Activated naive CD8-positive, alpha-beta T cell treated with anti-CD3 and anti-CD28 coated beads for 36 hours (primary cell): ENCODE results near the gene SPEG. TPM values are rescaled to one million over a fixed set of nuclear protein-coding genes. Genes with fewer than 3 reads are reported as not detected.

Experiments used
- DNase-seq: peaks from one replicate; pipeline ENCODE4 v3.0.0; 2021
- H3K27ac Mint-ChIP-seq: one replicate; pipeline ENCODE4 v1.8.0; 2022; ENCODE audit warnings: mild to moderate bottlenecking, moderate library complexity, mixed read lengths
- H3K27me3 Mint-ChIP-seq: one replicate; pipeline ENCODE4 v1.8.0; 2022; ENCODE audit warnings: mild to moderate bottlenecking, mixed read lengths
- H3K36me3 Mint-ChIP-seq: one replicate; pipeline ENCODE4 v1.8.0; 2021; ENCODE audit warnings: mild to moderate bottlenecking, mixed read lengths
- H3K4me1 Mint-ChIP-seq: one replicate; pipeline ENCODE4 v1.8.0; 2021; ENCODE audit warnings: mixed read lengths
- H3K4me3 Mint-ChIP-seq: one replicate; pipeline ENCODE4 v1.8.0; 2022; ENCODE audit warnings: mild to moderate bottlenecking, moderate library complexity, mixed read lengths
- H3K9me3 Mint-ChIP-seq: one replicate; pipeline ENCODE4 v1.8.0; 2022; ENCODE audit warnings: mixed read lengths
- total RNA-seq, 2 experiments: library from RNA; stranded (reverse); gene quantifications; one replicate each; pipeline ENCODE4 v1.2.3, GENCODE V29; 2021

Gene SPEG
- total RNA-seq, 2 experiments from 2014 or later = 1.5 to 1.6 TPM

GRCh38 chr2:219491278-219491963, 56.8 kb downstream of the SPEG start:
- Mint-ChIP-seq H3K27ac (no peak overlapping the region), H3K27me3 (peaks cover 52% of the 10 kb centered on the region), H3K4me1 (no peaks in the 10 kb centered on the region), H3K36me3 (no peaks in the 10 kb centered on the region), H3K4me3 (no peak overlapping the region), H3K9me3 (no peaks in the 10 kb centered on the region)
- DNase-seq = no peak

GRCh38 chr2:219492575-219492974, 57.9 kb downstream of the SPEG start:
- H3K27me3 Mint-ChIP-seq = peaks cover 52% of the 10 kb centered on the region
- H3K27ac Mint-ChIP-seq = no peak overlapping the region
- H3K4me1 Mint-ChIP-seq = peaks cover 5% of the 10 kb centered on the region
- H3K4me3 Mint-ChIP-seq = no peak overlapping the region
- DNase-seq = no peak
- H3K9me3 Mint-ChIP-seq = no peaks in the 10 kb centered on the region
- H3K36me3 Mint-ChIP-seq = no peaks in the 10 kb centered on the region

- Mint-ChIP-seq H3K9me3 (no peaks in the 10 kb centered on the region), H3K4me3 (no peak overlapping the region), H3K4me1 (peaks cover 6% of the 10 kb centered on the region), H3K27me3 (peaks cover 52% of the 10 kb centered on the region), H3K27ac (no peak overlapping the region), H3K36me3 (no peaks in the 10 kb centered on the region)
- DNase-seq = no peak
Measured at GRCh38 chr2:219493086-219493485, 58.4 kb downstream of the SPEG start.

DNA sequence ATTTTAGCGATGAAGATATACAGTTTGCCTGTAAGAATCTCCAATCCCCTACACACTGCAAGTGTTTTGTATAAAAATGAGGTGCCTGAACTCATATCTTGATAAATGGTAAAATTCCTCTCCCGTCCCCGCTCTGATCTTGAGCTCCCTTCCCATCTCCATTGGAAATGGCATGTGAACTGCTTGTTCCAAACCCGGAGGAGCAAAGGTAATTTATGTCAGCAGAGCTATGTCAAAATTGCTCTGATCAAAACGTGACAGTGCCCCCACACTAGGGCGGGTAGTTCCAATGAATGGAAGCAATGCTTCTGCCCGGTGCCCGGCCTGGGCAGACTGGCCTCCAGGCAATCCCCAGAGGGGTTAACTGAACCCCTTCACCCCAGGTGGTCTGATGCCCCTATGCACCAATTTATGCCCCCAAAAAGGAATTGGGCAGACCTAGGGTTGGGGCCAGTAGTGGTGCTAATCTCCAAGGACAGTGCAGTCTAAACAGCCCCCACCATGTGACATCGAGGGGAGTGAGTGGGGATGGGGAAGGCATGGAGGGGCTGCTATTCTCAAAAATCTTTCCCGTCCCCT, 60.4 kb downstream of the SPEG start:
- Mint-ChIP-seq H3K4me3 (no peak overlapping the region), H3K27ac (no peak overlapping the region), H3K4me1 (peaks cover 22% of the 10 kb centered on the region), H3K36me3 (no peaks in the 10 kb centered on the region), H3K9me3 (no peaks in the 10 kb centered on the region), H3K27me3 (peaks cover 57% of the 10 kb centered on the region)
- DNase-seq = no peak

DNA sequence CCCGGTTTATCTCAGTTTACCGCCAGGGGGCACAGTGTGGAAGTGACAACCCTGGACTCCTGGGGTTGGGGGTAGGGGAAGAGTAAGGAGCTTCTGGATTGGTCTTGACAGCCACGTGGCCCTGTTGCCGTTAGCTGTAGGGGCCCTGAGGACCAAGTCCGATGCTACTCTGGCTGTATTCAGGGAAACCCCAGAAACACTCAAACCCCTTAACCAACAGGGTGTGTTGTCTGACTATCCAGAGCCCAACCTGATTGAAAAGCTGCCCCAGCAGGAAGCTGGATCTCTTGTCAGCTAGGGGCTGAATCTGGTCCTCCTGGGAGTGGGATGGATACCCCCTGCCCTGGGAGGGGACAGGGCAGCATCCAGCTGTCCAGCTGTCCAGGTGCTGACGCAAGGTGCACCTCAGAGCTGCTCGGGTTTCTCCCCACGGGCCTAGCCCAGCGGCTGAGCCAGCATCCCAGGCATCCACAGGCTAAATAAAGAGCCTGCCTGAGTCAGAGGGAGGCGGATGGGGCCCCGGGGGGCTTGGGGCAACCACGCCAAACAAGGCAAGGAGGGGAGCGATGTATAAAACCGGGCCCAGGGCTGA, 61.0 kb downstream of the SPEG start:
- Mint-ChIP-seq H3K36me3 (no peaks in the 10 kb centered on the region), H3K4me3 (no peak overlapping the region), H3K27me3 (peaks cover 57% of the 10 kb centered on the region), H3K9me3 (no peaks in the 10 kb centered on the region), H3K27ac (no peak overlapping the region), H3K4me1 (peaks cover 24% of the 10 kb centered on the region)
- DNase-seq = peak; percentile 65

GRCh38 chr2:219496247-219496824, 61.7 kb downstream of the SPEG start:
- Mint-ChIP-seq H3K27ac (peak overlapping the region; percentile 12), H3K27me3 (peaks cover 57% of the 10 kb centered on the region), H3K9me3 (no peaks in the 10 kb centered on the region), H3K36me3 (peaks cover 2% of the 10 kb centered on the region), H3K4me3 (peak overlapping the region; percentile 10), H3K4me1 (peaks cover 28% of the 10 kb centered on the region)
- no peak for DNase-seq

- peaks cover 31% of the 10 kb centered on the region for H3K4me1 Mint-ChIP-seq
- H3K9me3 Mint-ChIP-seq = no peaks in the 10 kb centered on the region
- no peak for DNase-seq
- peaks cover 6% of the 10 kb centered on the region for H3K36me3 Mint-ChIP-seq
- no peak overlapping the region for H3K27ac Mint-ChIP-seq
- H3K27me3 Mint-ChIP-seq = peaks cover 57% of the 10 kb centered on the region
- peak overlapping the region; percentile 94 for H3K4me3 Mint-ChIP-seq
Measured at GRCh38 chr2:219496825-219497494, 62.3 kb downstream of the SPEG start.

- Mint-ChIP-seq H3K4me1 (peaks cover 31% of the 10 kb centered on the region), H3K36me3 (peaks cover 8% of the 10 kb centered on the region), H3K27ac (no peak overlapping the region), H3K27me3 (peaks cover 57% of the 10 kb centered on the region), H3K4me3 (peak overlapping the region; percentile 94), H3K9me3 (no peaks in the 10 kb centered on the region)
- peak; percentile 22 for DNase-seq
Measured at GRCh38 chr2:219497495-219498279, 63.0 kb downstream of the SPEG start.

GRCh38 chr2:219498280-219499057, 63.8 kb downstream of the SPEG start, which contains the start of gene GMPPA:
Gene GMPPA, plus strand, starts transcription at chr2:219498891. Its CDS starts 1,085 bp downstream, at chr2:219499976.
- H3K27ac Mint-ChIP-seq = peak within 1 kb of the TSS; percentile 80

GRCh38 chr2:219499058-219499307, 64.3 kb downstream of the SPEG start:
- Mint-ChIP-seq H3K9me3 (no peaks in the 10 kb centered on the region), H3K27ac (peak overlapping the region; percentile 80), H3K4me1 (peaks cover 31% of the 10 kb centered on the region), H3K4me3 (peak overlapping the region; percentile 94), H3K36me3 (peaks cover 12% of the 10 kb centered on the region), H3K27me3 (peaks cover 44% of the 10 kb centered on the region)
- DNase-seq = no peak

More at GRCh38 chr2:219498280-219499057, 63.8 kb downstream of the SPEG start, which contains the start of gene GMPPA:
- peak; percentile 92 for DNase-seq
- Mint-ChIP-seq H3K4me3 (peak within 1 kb of the TSS; percentile 94), H3K27me3 (peaks cover 50% of the 10 kb centered on the region), H3K9me3 (no peaks in the 10 kb centered on the region), H3K4me1 (peaks cover 31% of the 10 kb centered on the region), H3K36me3 (peaks cover 8% of the 10 kb centered on the region)

- peaks cover 12% of the 10 kb centered on the region for H3K36me3 Mint-ChIP-seq
- H3K27me3 Mint-ChIP-seq = peaks cover 39% of the 10 kb centered on the region
- H3K27ac Mint-ChIP-seq = peak overlapping the region; percentile 80
- H3K4me1 Mint-ChIP-seq = peaks cover 31% of the 10 kb centered on the region
- no peaks in the 10 kb centered on the region for H3K9me3 Mint-ChIP-seq
- peak overlapping the region; percentile 94 for H3K4me3 Mint-ChIP-seq
- DNase-seq = no peak
Measured at GRCh38 chr2:219499555-219499954, 64.9 kb downstream of the SPEG start.

DNA sequence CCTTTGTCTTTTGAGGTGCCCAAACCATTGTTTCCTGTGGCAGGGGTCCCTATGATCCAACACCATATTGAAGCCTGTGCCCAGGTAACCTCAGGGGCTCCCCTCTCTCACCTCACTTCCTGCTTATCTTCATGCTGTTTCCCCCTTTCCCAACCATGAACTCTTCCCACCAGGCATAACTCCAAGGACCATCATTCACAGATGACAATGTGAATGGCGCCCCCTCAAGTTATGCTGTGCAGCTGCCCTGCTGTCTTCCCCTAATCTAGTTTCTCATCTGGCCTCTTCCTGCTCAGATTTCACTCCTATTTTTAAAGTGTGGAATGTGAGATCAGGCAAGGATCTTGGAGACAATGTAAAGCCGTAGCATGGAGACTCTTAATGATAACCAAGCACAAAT, 65.5 kb downstream of the SPEG start:
- no peaks in the 10 kb centered on the region for H3K9me3 Mint-ChIP-seq
- no peak overlapping the region for H3K27ac Mint-ChIP-seq
- H3K36me3 Mint-ChIP-seq = peaks cover 13% of the 10 kb centered on the region
- H3K4me1 Mint-ChIP-seq = peaks cover 31% of the 10 kb centered on the region
- DNase-seq = no peak
- H3K4me3 Mint-ChIP-seq = peak overlapping the region; percentile 94
- peaks cover 33% of the 10 kb centered on the region for H3K27me3 Mint-ChIP-seq

- H3K4me3 Mint-ChIP-seq = no peak overlapping the region
- H3K27ac Mint-ChIP-seq = no peak overlapping the region
- DNase-seq = no peak
- peaks cover 31% of the 10 kb centered on the region for H3K4me1 Mint-ChIP-seq
- H3K27me3 Mint-ChIP-seq = peaks cover 16% of the 10 kb centered on the region
- H3K9me3 Mint-ChIP-seq = no peaks in the 10 kb centered on the region
- peaks cover 21% of the 10 kb centered on the region for H3K36me3 Mint-ChIP-seq
Measured at GRCh38 chr2:219501849-219502248, 67.2 kb downstream of the SPEG start.

DNA sequence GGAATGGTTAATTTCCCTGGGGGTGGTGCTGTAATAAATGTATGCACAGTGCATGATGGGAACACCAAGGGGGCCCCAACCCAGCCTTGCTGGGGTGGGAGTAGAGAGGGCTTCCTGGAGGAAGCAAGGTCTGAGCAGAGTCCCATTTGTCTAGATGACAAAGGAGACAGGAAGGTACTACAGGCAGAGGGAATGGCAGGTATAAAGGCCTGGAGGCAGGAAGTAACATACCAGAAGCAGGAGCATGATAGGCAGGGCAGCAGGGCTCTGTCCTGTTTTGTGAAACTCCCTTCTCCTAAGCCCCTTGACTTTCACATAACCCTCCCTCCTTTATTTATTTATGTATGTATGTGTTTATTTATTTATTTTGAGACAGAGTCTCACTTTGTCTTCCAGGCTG, 68.0 kb downstream of the SPEG start:
- H3K27me3 Mint-ChIP-seq = peaks cover 8% of the 10 kb centered on the region
- peaks cover 24% of the 10 kb centered on the region for H3K36me3 Mint-ChIP-seq

More for the DNA sequence above, 68.0 kb downstream of the SPEG start:
- Mint-ChIP-seq H3K27ac (no peak overlapping the region), H3K4me1 (peaks cover 26% of the 10 kb centered on the region), H3K4me3 (no peak overlapping the region), H3K9me3 (no peaks in the 10 kb centered on the region)
- DNase-seq = no peak
